Measurements from ENCODE around the gene ACTN2.

ACTN2 gene

GRCh38 chr1:236744533-236744932 lies 58.2 kb downstream of the ACTN2 start:
- no peak for DNase-seq

GRCh38 chr1:236746785-236747184 lies 60.5 kb downstream of the ACTN2 start:
- no peak for DNase-seq

- DNase-seq, result no peak
These were observed 61.1 kb downstream of the ACTN2 start for GRCh38 chr1:236747311-236747985.

- no peak for DNase-seq
These were observed 62.1 kb downstream of the ACTN2 start for GRCh38 chr1:236748268-236748870.

- DNase-seq, result no peak
These were observed 64.6 kb downstream of the ACTN2 start for GRCh38 chr1:236750928-236751327.

GRCh38 chr1:236751385-236751784 lies 65.1 kb downstream of the ACTN2 start:
- DNase-seq, result no peak

GRCh38 chr1:236751935-236752334 lies 65.6 kb downstream of the ACTN2 start:
- DNase-seq, result no peak

GRCh38 chr1:236753516-236753915 lies 67.2 kb downstream of the ACTN2 start:
- DNase-seq, result no peak

GRCh38 chr1:236753964-236754363 lies 67.7 kb downstream of the ACTN2 start:
- DNase-seq, result no peak

- no peak for DNase-seq
These were observed 68.4 kb downstream of the ACTN2 start for GRCh38 chr1:236754525-236755210.

- no peak for DNase-seq
These were observed 71.3 kb downstream of the ACTN2 start for GRCh38 chr1:236757640-236758039.

- DNase-seq, result no peak
These were observed 73.1 kb downstream of the ACTN2 start for GRCh38 chr1:236759252-236759859.

- no peak for DNase-seq
These were observed 74.2 kb downstream of the ACTN2 start for GRCh38 chr1:236760480-236760879.

- DNase-seq, result no peak
These were observed 74.7 kb downstream of the ACTN2 start for GRCh38 chr1:236760986-236761385.

- no peak for DNase-seq
These were observed 75.3 kb downstream of the ACTN2 start for GRCh38 chr1:236761397-236762132.

GRCh38 chr1:236762410-236762809 lies 76.1 kb downstream of the ACTN2 start:
- DNase-seq, result no peak

GRCh38 chr1:236765831-236766230 lies 79.5 kb downstream of the ACTN2 start:
- DNase-seq, result no peak

- no peak for DNase-seq
These were observed 80.2 kb downstream of the ACTN2 start for GRCh38 chr1:236766506-236766905.

- DNase-seq, result no peak
These were observed 81.0 kb downstream of the ACTN2 start for GRCh38 chr1:236767276-236767675.

- no peak for DNase-seq
These were observed 82.3 kb downstream of the ACTN2 start for GRCh38 chr1:236768601-236769000.

GRCh38 chr1:236773919-236774318 lies 87.6 kb downstream of the ACTN2 start:
- no peak for DNase-seq

GRCh38 chr1:236774926-236775325 lies 88.6 kb downstream of the ACTN2 start:
- DNase-seq, result no peak

GRCh38 chr1:236779312-236779711 lies 93.0 kb downstream of the ACTN2 start:
- DNase-seq, result no peak

All from femur (tissue), 1 donor.